NOMO-1 treated with DMSO at 0.1 percent for 48 hours (cell line): ENCODE measurements around the gene NEURL1B.

ENCODE experiments used
- DNase-seq: peaks from one replicate; lab custom pipeline; 2025; ENCODE audit not compliant: unreplicated experiment; lab: John Stamatoyannopoulos, UW

NEURL1B gene

DNA sequence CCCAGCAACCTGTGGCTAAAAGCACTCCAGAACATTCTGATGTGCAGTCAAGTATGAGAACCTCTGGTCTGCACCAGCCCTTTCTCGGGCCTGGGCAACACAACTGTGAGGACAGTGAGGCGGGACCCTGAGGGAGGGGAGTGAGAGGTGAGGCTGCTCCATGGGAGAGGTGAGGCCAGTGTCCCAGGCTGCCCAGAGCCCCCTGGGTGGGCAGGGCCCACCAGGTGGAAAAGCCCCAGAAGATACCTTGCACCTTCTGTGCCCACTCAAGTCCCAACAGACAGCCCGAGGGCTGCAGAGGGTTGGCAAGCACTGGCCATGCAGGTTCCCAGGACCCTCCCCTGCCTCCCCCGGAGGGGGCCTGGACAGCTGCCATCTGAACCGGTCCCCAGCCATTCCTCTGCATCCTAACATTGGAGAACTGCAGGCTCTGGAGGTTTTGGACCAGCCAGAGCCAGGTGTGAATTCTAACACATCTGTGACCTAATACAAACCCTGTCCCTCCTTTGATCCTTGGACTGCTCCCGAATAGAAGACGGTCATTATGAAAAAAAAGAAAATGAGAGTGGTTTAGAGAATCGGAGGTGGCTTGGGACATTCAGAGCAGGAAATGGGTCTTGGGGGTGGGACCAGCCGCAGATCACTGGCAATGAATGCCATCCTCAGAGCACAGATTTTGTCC is 72.9 kb downstream of the NEURL1B start:
- no peak for DNase-seq

DNA sequence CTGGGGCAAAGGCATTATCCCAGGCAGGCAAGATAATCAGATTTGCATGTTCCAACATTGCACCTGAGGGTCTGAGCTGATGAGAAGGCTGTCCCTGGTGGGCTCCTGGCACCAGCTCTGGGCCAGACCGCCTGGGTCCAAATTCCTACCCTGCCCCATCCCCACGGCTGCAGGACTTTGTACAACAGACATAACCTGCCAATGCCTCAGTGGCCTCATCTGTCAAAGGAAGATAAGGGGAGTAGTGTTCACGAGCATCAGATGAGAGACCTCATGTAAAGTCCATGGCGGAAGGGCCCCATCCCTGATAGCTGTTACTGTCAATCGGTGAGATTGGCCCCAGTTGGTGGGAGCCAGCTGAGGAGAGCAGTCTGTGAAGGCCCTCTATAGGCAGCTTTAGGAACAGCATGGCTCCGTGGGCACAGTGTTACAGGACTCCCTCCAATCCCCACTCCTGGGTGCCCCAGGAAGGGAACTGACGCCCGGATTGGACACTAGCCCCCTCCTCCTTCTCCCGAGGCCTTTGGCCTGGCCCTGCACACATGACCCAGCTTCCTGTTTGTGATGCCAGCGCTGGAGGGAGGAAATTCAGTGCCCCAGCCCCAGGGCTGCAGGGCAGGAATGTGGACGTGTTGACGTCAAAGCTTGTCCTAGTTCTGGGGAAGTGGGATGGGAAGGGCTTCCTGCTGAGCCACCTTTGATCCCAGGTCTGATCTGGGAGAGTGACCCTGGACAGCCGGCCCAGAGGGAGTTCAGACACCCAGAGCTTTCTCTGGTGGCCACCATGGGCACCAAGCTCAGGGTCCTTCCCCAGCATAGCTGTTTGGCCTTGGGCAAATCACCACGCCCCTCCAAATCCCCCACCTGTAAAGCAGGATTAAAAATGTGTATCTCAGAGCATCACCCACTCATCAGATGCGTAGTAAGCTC is 73.7 kb downstream of the NEURL1B start:
- DNase-seq, result peak; percentile 32

DNA sequence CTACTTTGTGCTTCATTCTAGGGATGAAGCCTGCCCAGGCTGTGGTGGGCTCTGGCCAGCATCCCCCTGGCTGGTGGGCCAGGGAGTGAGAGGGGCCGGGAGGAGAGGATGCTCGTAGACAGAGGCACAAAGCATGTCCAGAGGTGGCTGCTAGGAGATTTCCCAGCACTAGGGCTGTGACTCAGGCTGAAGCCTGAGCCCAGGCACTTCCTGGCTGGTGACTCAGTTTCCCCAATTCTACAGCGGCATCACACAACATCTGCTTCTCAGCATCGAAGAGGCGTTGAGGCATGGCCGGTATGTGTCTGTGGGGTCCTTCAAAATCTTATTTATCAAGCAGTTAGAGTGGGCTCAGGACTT is 74.3 kb downstream of the NEURL1B start:
- DNase-seq, result no peak

DNA sequence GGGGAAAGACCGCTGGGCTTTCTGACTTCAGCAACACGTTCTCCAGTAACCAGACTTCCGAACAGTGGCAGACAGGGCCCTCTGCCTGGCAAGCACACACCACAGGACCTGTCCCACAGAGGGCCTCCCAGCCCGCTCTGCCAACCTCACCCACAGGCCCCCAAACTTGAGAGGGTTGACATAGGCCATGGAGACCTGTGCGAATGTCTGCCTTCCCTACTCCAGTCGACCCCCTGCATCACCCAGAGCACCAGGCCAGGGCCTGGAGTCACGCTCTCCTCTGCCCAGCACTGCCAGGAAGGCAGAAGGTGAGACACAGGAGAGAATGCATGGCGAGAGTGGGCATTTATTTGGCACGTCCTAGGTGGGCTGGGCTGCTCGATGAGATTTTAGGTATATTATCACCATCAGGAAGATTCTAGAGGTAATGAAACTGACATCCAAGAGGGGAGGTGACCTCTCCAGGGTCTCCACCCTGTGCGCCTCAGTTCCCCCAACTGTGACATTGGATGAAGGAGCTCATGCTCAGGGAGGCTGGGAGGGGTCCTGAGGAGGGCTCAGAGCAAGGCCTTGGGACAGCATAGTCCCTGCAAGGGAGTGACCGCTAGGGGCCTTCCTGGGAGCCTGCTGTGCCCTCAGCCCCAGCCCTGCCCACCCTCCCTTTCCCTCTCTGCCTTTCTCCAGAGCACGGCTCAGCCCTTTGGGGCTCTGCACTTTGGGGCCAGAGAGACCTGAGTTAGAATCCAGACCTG is 75.0 kb downstream of the NEURL1B start:
- no peak for DNase-seq

DNA sequence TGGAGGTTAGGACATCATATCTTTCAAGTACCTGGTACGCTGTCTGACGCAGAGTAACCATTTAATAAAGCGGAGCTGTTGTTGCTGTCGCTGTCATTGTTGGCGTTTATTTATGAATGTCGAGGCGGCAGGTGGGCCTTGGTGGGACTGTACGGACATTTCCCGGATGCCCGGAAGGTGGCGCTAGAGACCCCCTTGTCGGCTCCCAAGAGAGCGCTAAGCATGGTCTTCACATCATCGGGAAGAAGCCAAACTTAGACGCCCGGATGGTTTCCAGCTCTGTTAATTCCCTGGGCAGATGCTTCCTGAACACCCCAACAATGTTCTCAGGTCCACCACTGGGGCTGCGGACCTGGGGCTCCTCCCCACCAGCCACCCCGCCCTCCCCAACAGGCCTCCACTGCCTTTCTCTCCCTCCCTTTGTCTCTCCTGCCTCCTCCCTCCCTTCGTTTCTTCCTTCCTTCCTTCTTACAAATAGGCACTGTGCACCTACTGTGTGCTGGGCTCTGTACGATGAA is 75.8 kb downstream of the NEURL1B start:
- DNase-seq, result peak; percentile 52

DNA sequence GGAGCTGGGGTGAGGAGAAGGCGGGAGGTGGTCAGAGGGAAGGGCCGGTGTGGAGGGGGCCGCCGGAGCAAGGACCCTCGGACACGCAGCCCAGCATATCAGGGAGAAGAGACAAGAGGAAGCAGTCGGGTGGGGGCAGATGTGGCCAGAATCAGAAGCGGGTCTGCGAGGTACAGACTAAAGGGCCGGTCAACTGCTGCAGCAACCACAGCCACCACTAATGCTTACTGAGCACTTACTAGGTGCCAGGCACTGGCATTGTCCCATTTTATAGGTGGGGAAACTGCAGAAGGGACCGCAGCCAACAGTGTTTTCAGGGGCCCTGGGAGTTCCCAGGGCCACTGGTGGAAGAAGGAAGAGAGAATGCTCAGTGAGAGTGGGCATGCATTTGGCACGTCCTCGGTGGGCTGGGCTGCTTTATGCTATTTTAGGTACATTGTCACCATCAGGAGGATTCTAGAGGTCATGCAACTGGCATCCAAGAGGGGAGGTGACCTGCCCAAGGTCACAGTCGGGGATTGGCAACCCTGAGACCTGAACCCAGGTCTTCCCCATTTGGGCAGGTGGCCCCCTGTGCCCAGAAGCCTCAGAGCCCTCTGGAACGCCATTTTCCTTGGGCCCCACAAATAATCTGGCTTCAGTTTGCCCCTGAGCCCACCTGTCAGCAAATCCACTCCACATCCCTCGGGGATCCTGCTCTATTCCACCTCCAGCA is 76.6 kb downstream of the NEURL1B start:
- DNase-seq, result no peak

DNA sequence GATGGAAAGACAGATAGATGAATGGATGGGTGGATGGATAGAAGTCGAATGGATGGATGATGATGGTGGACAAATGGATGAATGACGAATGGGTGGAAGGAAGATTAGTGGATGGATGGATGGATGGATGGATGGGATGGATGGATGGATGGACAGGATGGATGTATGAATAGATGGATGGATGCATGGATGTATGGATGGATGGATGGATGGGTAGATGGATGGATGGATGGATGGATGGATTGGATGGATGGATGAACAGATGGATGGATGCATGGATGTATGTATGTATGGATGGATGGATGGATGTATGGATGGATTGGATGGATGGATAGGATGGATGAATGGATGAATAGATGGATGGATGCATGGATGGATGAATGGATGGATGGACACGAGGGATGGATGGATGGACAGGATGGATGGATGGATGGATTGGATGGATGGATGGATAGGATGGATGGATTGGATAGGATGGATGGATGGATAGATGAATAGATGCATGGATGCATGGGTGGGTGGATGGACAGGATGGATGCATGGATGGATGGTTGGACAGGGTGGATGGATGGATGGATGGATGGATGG is 77.6 kb downstream of the NEURL1B start:
- DNase-seq, result no peak

DNA sequence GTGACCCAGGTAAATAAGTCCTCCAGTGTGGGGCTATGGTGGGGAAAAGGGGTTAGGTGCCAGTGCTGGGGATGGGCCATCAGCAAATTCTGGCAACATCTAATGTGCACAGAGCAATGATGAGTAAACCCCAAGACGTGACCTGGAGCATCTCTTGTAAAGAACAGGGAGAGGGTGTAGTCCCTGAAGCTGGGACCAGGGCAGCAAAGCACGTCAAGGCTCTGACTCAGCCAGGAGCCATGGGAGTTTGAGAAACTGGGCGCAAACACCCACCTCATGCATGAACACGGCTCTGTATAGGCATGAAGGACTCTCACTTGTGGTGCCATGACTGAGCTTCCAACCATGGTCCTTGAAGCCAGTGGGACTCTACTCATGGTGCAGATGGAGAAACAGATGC is 78.1 kb downstream of the NEURL1B start:
- no peak for DNase-seq

DNA sequence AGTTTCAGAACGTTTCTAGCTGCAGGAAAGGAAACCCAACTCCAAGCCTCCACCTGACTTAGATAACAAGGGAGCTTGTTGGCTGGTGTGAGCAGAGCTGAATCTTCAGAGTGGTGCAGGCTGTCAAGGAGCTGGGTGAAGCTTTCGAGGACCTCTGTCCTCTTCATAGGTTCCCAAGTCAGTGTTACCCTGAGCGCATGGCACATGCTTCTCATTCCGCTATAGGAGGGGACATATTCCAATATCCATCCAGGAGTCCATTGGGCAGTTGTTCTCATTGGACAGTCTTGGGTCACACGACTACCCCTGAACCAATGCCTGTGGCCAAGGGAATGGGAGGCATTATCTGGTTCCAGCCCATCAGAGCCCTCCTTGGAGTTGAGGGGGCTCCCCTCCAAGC is 79.6 kb downstream of the NEURL1B start:
- DNase-seq, result no peak

DNA sequence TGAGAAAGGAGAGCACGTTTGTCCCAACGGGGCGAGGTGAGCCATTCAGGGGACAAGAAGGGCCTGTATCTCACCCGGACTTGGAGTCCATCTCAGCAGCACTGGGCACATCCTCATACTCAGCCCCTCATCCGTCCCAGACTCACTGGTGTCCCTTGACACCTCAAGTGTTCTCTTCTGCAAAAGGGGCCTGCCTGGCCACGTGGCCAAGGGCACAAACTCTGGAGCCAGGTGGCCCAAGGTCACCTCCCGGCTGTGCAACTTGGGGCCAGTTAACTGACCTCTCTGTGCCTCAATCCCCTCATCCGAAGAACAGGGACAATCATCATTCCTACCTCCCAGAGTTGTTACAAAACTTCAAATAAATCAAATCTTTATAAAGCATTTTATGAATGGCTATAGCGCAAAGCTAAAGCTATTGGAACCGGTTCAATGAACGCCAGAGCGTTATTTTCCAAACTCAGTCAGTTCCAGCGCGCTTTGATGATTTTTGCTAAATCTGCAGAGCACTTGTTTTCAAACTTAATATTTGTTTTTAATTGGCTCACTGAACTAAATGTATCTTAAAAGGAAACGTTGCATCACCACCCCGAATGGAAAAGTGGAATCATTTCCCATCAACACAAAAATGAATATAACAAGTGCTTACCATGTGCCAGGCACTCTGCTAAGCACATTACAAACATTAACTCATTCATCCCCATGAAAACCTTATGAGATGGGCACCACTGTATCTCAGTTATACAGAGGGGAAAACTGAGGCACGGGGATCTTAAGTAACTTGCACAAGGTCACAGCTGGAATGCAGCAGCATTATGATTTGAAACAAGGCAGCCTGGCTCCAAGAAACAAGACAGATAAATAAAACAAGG is 80.6 kb downstream of the NEURL1B start:
- DNase-seq, result no peak

DNA sequence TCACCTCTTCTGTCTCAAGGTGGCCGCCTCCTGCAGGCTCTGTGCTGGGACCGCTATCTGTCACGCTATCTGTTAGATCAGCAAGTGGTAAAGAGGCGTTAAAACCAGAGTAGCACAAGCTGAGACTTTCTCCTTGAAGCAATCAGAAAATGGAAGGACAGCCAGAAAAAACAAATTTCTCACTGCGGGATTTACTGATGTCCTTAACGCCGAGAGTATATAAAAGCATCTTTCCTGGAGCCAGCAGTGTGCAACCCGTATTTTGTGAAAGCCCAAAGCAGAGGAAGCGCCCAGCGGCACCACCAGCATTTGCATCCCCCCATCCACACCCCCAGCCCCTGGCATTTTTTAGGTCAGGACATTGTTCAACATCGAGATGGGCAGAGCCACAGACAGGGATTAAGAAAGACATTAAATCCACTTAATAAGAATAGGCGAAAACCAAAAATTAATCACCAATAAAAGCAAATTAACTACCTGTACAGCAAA is 81.3 kb downstream of the NEURL1B start:
- no peak for DNase-seq

DNA sequence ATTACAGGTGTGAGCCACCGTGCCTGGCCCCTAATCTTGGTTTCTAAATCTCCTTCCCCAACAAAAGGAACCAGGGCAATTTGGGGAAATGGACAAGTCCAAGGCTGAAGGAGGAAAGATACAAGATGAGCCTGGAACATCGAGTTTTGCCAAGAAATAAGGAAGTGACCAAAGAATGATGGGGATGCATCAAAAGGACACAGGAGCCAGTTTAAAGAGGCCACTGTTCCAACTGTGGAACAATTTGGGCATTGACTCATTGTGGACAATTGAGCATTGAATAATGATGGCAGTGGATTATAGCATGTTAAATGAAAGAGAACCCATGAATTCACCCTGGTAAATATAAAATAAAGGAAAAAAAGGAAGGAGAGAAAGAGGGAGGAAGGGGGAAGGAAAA is 82.4 kb downstream of the NEURL1B start:
- no peak for DNase-seq

DNA sequence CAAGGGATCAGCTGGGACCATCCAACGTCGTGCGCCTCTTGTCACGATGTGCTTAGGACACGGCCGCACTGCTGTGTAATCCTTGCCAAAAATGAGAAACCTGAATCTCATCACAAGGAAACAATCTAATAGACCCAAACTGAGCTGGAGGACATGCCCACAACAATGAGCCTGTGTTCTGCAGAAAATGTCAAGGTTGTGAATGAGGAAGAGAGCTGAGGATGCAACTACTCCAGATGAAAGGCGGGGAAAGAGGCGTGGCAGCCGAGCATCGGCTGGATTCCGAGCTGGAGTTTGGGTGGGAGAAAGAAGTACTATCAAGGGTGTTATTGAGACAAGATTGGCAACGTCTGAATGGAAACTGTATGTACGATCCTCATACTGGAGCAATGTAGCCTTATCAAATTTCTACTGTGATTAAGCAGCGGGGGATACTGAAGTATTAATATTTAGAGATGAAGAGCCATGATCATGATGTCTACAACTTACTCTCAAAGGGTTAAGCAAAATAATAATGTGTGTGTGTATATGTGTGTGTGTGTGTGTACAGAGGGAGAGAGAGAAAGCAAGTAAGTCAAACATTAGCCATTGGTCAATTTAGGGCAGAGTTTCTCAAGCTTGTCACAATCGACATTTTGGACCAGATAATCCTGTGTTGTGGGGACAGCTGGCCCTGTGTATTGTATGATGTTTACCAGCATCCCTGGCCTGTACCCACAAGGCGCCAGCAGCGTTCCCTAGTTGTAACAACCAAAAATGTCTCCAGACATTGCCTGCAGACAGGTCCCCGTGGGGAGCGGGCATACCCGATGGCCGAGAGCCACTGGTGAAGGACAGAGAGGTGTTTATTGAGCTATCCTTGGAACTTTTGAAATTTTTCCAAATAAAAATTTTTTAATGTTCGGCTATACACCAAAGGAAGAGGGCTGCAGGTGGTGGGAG is 83.5 kb downstream of the NEURL1B start:
- DNase-seq, result no peak

DNA sequence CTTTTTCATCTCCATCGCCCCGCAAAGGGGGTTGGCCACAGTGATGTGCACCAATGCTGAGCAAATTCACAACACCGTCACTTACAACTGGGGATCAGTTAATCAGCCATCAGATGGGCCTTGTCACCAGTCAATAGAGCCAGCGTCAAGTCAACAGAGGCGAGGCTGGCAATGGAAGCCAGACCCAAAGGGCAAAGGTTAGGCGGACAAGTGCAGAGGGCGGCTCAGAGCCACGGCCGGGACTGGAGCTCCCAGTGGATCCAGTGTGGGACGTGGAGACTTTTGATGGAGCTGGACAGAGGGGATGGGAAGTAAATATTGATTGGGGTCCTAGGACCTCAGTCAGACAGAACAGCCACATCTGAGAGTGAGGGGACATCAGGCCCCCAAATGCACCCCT is 84.2 kb downstream of the NEURL1B start:
- DNase-seq, result no peak

DNA sequence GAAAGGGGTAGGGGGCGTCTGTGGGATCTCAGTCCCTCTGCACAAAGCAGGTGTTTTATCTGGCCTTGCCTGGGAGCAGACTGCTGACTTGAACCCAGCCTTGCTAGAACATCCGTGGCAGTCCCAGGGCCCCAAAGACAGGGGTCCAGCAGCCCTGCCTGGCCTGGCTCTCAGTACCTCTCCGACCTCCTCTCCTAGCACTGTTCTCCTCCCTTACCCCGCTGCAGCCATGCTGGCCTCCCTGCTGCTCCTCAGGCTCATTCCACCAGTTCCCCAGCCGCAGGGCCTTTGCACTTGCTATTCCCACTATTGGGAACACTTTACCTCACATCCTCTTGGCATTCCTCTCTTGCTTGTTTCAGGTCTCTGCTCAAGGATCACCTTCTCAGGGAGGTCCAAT is 84.7 kb downstream of the NEURL1B start:
- no peak for DNase-seq

DNA sequence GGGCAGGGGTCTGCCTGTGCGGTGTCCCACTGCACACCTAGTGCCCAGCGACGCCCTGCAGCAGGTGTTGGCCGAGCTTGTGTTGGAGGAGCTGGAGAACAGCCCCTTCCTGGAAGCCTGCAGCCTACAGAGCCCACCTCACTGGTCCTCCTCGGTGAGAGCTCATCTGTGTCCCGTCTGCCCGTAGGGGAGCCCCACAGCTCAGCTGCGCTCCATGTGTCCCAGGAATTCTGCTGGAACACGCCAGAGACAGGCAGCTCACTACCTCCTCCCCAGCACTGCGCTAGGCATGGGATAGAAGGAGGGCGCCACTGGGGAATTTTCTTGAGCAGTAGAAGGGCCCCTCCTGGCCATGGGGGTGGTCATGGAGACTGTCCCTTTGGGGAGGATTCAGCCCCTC is 85.9 kb downstream of the NEURL1B start:
- DNase-seq, result no peak

DNA sequence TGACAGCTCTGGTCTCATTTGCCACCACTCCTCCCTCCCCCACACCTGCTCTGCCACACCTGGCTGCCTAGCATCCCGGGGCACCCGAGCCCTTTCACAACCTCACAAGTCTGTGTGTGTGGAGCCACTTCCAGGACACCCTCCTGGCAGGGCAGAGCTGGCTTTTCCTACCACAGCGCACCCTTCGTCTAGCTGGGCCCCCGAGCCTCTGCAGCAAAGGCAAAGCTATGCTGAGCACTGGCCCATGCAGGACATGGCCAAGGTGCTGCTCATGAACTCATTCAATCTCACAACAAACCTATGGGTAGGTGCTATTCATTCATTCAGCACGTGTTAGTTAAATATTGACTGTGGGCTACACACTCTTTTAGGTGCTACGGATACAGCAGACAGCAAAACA is 86.5 kb downstream of the NEURL1B start:
- no peak for DNase-seq

DNA sequence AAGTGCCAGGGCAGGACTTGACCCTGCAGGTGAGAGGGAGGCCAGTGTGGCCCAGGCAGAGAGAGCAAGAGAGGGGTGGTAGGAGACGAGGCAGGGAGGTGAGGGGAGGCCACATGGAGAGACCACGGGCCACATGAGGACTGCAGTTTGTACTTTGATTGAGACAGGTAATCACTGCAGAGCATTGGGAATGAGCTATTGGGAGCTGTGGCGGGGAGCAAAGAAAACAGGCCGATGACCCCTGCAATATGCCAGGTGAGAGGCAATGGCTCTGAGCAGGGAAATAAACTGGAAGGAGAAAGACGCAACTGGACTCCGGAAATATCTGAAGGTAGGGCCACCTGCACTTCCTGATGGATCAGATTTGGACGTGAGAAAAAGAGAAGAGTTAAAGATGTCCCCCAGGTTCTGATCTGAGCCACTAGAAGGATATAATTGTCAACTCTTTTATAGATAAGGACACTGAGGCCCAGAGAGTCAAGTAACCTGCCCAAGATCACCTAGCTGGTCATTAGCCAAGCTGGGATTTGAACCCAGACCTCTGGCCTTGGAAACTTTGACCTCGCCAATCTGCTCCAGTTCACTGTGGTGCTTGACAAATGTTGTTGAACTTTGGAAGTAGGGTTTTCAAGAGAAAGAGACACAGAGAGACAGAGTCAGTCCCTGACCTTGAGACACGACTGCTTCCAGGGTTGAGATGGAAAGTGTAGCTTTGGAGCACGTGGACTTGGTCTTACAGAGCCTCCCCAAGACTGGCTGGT is 87.6 kb downstream of the NEURL1B start:
- no peak for DNase-seq
